H9 (cell line): ENCODE data around the gene LAMC2. TPM values are rescaled to one million over a fixed set of nuclear protein-coding genes. Genes with fewer than 3 reads are reported as not detected.

ENCODE experiments used
- DNase-seq: peaks from one replicate; pipeline ENCODE4 v3.0.0-alpha.2; 2017
- H2AFZ ChIP-seq: one replicate; pipeline ENCODE4 v1.6.1; 2013; ENCODE audit warnings: mild to moderate bottlenecking, low read length, control low read depth, moderate library complexity
- H2AK5ac ChIP-seq: 2 replicates; pipeline ENCODE4 v1.6.1; 2013; ENCODE audit warnings: low read length, control low read depth, mixed read lengths; ENCODE audit not compliant: insufficient read length
- H2BK120ac ChIP-seq: one replicate; pipeline ENCODE4 v1.6.1; 2013; ENCODE audit warnings: low read depth, mild to moderate bottlenecking, low read length, control low read depth, inconsistent platforms; ENCODE audit not compliant: poor library complexity, severe bottlenecking
- H2BK12ac ChIP-seq: 2 replicates; pipeline ENCODE4 v1.6.1; 2013; ENCODE audit warnings: low read length, control low read depth, mixed read lengths, low read depth; ENCODE audit not compliant: insufficient read length
- H2BK15ac ChIP-seq: 2 replicates; pipeline ENCODE4 v1.6.1; 2013; ENCODE audit warnings: low read depth, low read length, control low read depth
- H2BK20ac ChIP-seq: one replicate; pipeline ENCODE4 v1.6.1; 2013; ENCODE audit warnings: low read depth, mild to moderate bottlenecking, low read length, control low read depth, inconsistent platforms; ENCODE audit not compliant: poor library complexity, severe bottlenecking
- H2BK5ac ChIP-seq: 2 replicates; pipeline ENCODE4 v1.6.1; 2013; ENCODE audit warnings: low read length, control low read depth, mixed read lengths; ENCODE audit not compliant: insufficient read length
- H3K14ac ChIP-seq: 2 replicates; pipeline ENCODE4 v1.6.1; 2013; ENCODE audit warnings: low read length, control low read depth; ENCODE audit not compliant: insufficient read depth
- H3K18ac ChIP-seq: 2 replicates; pipeline ENCODE4 v1.6.1; 2013; ENCODE audit warnings: low read depth, mild to moderate bottlenecking, mixed read lengths, low read length, control low read depth; ENCODE audit not compliant: insufficient read length
- H3K23ac ChIP-seq: 2 replicates; pipeline ENCODE4 v1.6.1; 2013; ENCODE audit warnings: low read length, control low read depth, mixed read lengths, low read depth; ENCODE audit not compliant: insufficient read length
- H3K23me2 ChIP-seq: 2 replicates; pipeline ENCODE4 v1.6.1; 2013; ENCODE audit warnings: low read depth, mild to moderate bottlenecking, mixed read lengths, low read length, control low read depth; ENCODE audit not compliant: insufficient read length, poor library complexity, severe bottlenecking
- H3K27ac ChIP-seq: 2 replicates; pipeline ENCODE4 v1.5.1; 2013; ENCODE audit warnings: low read length, control low read depth, mixed read lengths, low read depth; ENCODE audit not compliant: insufficient read length
- H3K27me3 ChIP-seq: 2 replicates; pipeline ENCODE4 v1.6.1; 2013; ENCODE audit warnings: low read length, control low read depth, inconsistent platforms; ENCODE audit not compliant: insufficient read depth
- H3K4ac ChIP-seq: 2 replicates; pipeline ENCODE4 v1.6.1; 2013; ENCODE audit warnings: low read depth, mild to moderate bottlenecking, control low read depth, inconsistent platforms, low read length, moderate library complexity
- H3K4me1 ChIP-seq: 2 replicates; pipeline ENCODE4 v1.6.1; 2013; ENCODE audit warnings: low read length, control low read depth, inconsistent platforms; ENCODE audit not compliant: insufficient read depth
- H3K4me2 ChIP-seq: 2 replicates; pipeline ENCODE4 v1.6.1; 2013; ENCODE audit warnings: low read length, control low read depth, mixed read lengths; ENCODE audit not compliant: insufficient read length, insufficient read depth
- H3K56ac ChIP-seq: 2 replicates; pipeline ENCODE4 v1.6.1; 2013; ENCODE audit warnings: low read depth, mild to moderate bottlenecking, mixed read lengths, low read length, control low read depth; ENCODE audit not compliant: insufficient read length
- H3K79me1 ChIP-seq: 2 replicates; pipeline ENCODE4 v1.6.1; 2013; ENCODE audit warnings: low read depth, mild to moderate bottlenecking, moderate library complexity, low read length, control low read depth, inconsistent platforms; ENCODE audit not compliant: insufficient read depth, poor library complexity, severe bottlenecking
- H3K79me2 ChIP-seq: 2 replicates; pipeline ENCODE4 v1.6.1; 2013; ENCODE audit warnings: low read length, control low read depth, inconsistent platforms; ENCODE audit not compliant: insufficient read depth
- H3K9ac ChIP-seq: 2 replicates; pipeline ENCODE4 v1.6.1; 2013; ENCODE audit warnings: low read length, control low read depth, mixed read lengths; ENCODE audit not compliant: insufficient read length; ENCODE audit errors: extremely low read depth
- H3K9me3 ChIP-seq: one replicate; pipeline ENCODE4 v1.6.1; 2013; ENCODE audit warnings: low read depth, low read length, inconsistent platforms; ENCODE audit not compliant: control insufficient read depth
- H3T11ph ChIP-seq: one replicate; pipeline ENCODE4 v1.6.1; 2013; ENCODE audit warnings: mild to moderate bottlenecking, low read length, control low read depth, inconsistent platforms
- H4K20me1 ChIP-seq: one replicate; pipeline ENCODE4 v1.6.1; 2013; ENCODE audit not compliant: control insufficient read depth, insufficient read length, insufficient read depth
- H4K5ac ChIP-seq: 2 replicates; pipeline ENCODE4 v1.6.1; 2013; ENCODE audit warnings: low read depth, mild to moderate bottlenecking, mixed read lengths, low read length, control low read depth; ENCODE audit not compliant: insufficient read length
- H4K8ac ChIP-seq: replicated peaks from 2 replicates; pipeline ENCODE4 v1.6.1; 2013; ENCODE audit warnings: low read length, control low read depth, mixed read lengths, low read depth; ENCODE audit not compliant: insufficient read length
- H4K91ac ChIP-seq: 2 replicates; pipeline ENCODE4 v1.6.1; 2013; ENCODE audit warnings: low read depth, mild to moderate bottlenecking, moderate library complexity, mixed read lengths, low read length, control low read depth; ENCODE audit not compliant: insufficient read length
- H3K27ac Mint-ChIP-seq, 3 experiments: 2 replicates in 2 of 3; 3 replicates in 1 of 3; pipeline ENCODE4 v1.8.0; 2020 to 2021; ENCODE audit warnings: mixed read lengths in 3 of 3, mild to moderate bottlenecking in 1 of 3, moderate library complexity in 1 of 3
- H3K27me3 Mint-ChIP-seq: 2 replicates; pipeline ENCODE4 v1.8.0; 2021; ENCODE audit warnings: low read depth, mild to moderate bottlenecking, moderate library complexity, mixed read lengths
- H3K36me3 Mint-ChIP-seq, 3 experiments: 2 replicates in 2 of 3; 3 replicates in 1 of 3; pipeline ENCODE4 v1.8.0; 2020 to 2021; ENCODE audit warnings: low read depth in 3 of 3, mixed read lengths in 3 of 3; ENCODE audit not compliant: insufficient read depth in 1 of 3
- H3K4me1 Mint-ChIP-seq, 2 experiments: 2 replicates each; pipeline ENCODE4 v1.8.0; 2020; ENCODE audit warnings: mixed read lengths in 2 of 2
- H3K4me3 Mint-ChIP-seq, 2 experiments: 2 replicates in 1 of 2; 3 replicates in 1 of 2; pipeline ENCODE4 v1.8.0; 2020 to 2021; ENCODE audit warnings: mild to moderate bottlenecking in 2 of 2, mixed read lengths in 2 of 2, moderate library complexity in 1 of 2
- H3K9me3 Mint-ChIP-seq, 2 experiments: 2 replicates in 1 of 2; 3 replicates in 1 of 2; pipeline ENCODE4 v1.8.0; 2020; ENCODE audit warnings: mild to moderate bottlenecking in 2 of 2, mixed read lengths in 2 of 2, moderate library complexity in 1 of 2
- CTCF ChIP-seq: fragments of 200-600 bp; sonication (generic); conservative IDR thresholded peaks from 3 replicates; pipeline ENCODE4 v1.8.0; 2021; ENCODE audit warnings: antibody characterized with exemption, mild to moderate bottlenecking
- WGBS: extraction: QIAGEN DNeasy Blood & Tissue Kit; methylation state at CpG from one replicate; pipeline ENCODE4 v1.1.7; 2013; ENCODE audit warnings: missing lambda C conversion rate, low lambda C conversion rate, mixed read lengths; ENCODE audit not compliant: insufficient read length; ENCODE audit errors: extremely low coverage; 5-methylcytosine and 5-hydroxymethylcytosine counted together
- total RNA-seq: library from RNA; stranded (reverse); gene quantifications from 2 replicates; pipeline ENCODE4 v1.2.1, GENCODE V29; 2021

The LAMC2 gene
- total RNA-seq, 1 experiment from 2014 or later = 7.4 TPM

- WGBS = no CpG with 5 or more reads among the region's 2 CpGs
- Histone ChIP-seq H3K9me3 (no peaks in the 10 kb centered on the region), H2BK15ac (no peak overlapping the region), H3K18ac (no peak overlapping the region), H2AFZ (no peak overlapping the region), H2AK5ac (no peak overlapping the region), H3T11ph (no peak overlapping the region), H3K23me2 (no peaks in the 10 kb centered on the region), H3K23ac (no peak overlapping the region), H3K56ac (no peak overlapping the region), H3K27me3 (no peaks in the 10 kb centered on the region), H3K4me2 (no peak overlapping the region), H2BK120ac (no peak overlapping the region), H2BK5ac (no peak overlapping the region), H3K4ac (no peak overlapping the region), H3K79me1 (no peaks in the 10 kb centered on the region), H4K91ac (no peak overlapping the region), H3K9ac (no peak overlapping the region), H2BK20ac (no peak overlapping the region), H2BK12ac (no peak overlapping the region), H3K4me1 (no peaks in the 10 kb centered on the region), H3K14ac (no peak overlapping the region), H3K27ac (no peak overlapping the region), H4K5ac (no peak overlapping the region), H4K8ac (no peak overlapping the region), H3K79me2 (no peaks in the 10 kb centered on the region), H4K20me1 (no peaks in the 10 kb centered on the region)
- Mint-ChIP-seq H3K27ac (no peak overlapping the region), H3K9me3 (no peaks in the 10 kb centered on the region), H3K4me3 (no peak overlapping the region), H3K27me3 (no peaks in the 10 kb centered on the region), H3K36me3 (no peaks in the 10 kb centered on the region), H3K4me1 (no peaks in the 10 kb centered on the region)
- no peak for TF ChIP-seq CTCF
- no peak for DNase-seq
Observed at GRCh38 chr1:183155939-183156338, 30.1 kb upstream of the LAMC2 start.
